Mammary epithelial cell (primary cell): ENCODE measurements around the gene COL1A1.

Experiments used
- EZH2 ChIP-seq: IDR thresholded peaks from 2 replicates; pipeline ENCODE4 v1.6.1; 2012; ENCODE audit warnings: low read length, inconsistent platforms, borderline replicate concordance
- TF ChIP-seq, protein P1 (sequence below), 2 donors: IDR thresholded peaks in 1 of 2; conservative IDR thresholded peaks in 1 of 2; 2 replicates each; pipeline ENCODE4 v1.5.1; 2011 to 2012; ENCODE audit warnings: inconsistent platforms in 2 of 2, low read length in 2 of 2, mild to moderate bottlenecking in 2 of 2, control low read depth in 1 of 2, low read depth in 1 of 2; ENCODE audit not compliant: insufficient read depth in 1 of 2; ENCODE audit errors: extremely low read depth in 1 of 2

- TF ChIP-seq, protein P1, sequence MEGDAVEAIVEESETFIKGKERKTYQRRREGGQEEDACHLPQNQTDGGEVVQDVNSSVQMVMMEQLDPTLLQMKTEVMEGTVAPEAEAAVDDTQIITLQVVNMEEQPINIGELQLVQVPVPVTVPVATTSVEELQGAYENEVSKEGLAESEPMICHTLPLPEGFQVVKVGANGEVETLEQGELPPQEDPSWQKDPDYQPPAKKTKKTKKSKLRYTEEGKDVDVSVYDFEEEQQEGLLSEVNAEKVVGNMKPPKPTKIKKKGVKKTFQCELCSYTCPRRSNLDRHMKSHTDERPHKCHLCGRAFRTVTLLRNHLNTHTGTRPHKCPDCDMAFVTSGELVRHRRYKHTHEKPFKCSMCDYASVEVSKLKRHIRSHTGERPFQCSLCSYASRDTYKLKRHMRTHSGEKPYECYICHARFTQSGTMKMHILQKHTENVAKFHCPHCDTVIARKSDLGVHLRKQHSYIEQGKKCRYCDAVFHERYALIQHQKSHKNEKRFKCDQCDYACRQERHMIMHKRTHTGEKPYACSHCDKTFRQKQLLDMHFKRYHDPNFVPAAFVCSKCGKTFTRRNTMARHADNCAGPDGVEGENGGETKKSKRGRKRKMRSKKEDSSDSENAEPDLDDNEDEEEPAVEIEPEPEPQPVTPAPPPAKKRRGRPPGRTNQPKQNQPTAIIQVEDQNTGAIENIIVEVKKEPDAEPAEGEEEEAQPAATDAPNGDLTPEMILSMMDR (conservative IDR thresholded peaks at IDR 0.05 in 1 of 2, IDR thresholded peaks at IDR 0.05 in 1 of 2; ENCODE audit: extremely low read depth in 1 of 2, insufficient read depth in 1 of 2, low read depth in 1 of 2, low read length in 2 of 2), result no peak
- TF ChIP-seq EZH2, result no peak
Observed at GRCh38 chr17:50248255-50248654, 46.8 kb upstream of the COL1A1 start.
